ENCODE results near the gene UQCRH.
"Not testable (repeated sequence)": the region's sequence is repeated elsewhere in the genome, so short reads cannot be mapped to it uniquely, and the experiment has no call there.

Gene UQCRH

GRCh38 chr1:46334030-46334384, 30.5 kb downstream of the UQCRH start:
- no peak for DNase-seq (ENCODE audit: low spot score)
- TF ChIP-seq CTCF (IDR thresholded peaks at IDR 0.05; ENCODE audit: extremely low read depth, missing control alignments): no peak

- TF ChIP-seq CTCF (IDR thresholded peaks at IDR 0.05; ENCODE audit: extremely low read depth, missing control alignments): no peak
- no peak for DNase-seq (ENCODE audit: low spot score)
These were observed 31.6 kb downstream of the UQCRH start for GRCh38 chr1:46335081-46335480.

- DNase-seq (ENCODE audit: low spot score): not testable (repeated sequence)
These were observed 33.9 kb downstream of the UQCRH start for GRCh38 chr1:46337409-46337808.

GRCh38 chr1:46340404-46341221, 37.1 kb downstream of the UQCRH start, which contains the start of gene NSUN4:
Gene NSUN4 (plus strand): TSS chr1:46340807. CDS start chr1:46340827, 20 bp downstream.
- peak; percentile 74 for DNase-seq (ENCODE audit: low spot score)
- TF ChIP-seq CTCF (IDR thresholded peaks at IDR 0.05; ENCODE audit: extremely low read depth, missing control alignments): peak; percentile 51

- no peak for DNase-seq (ENCODE audit: low spot score)
These were observed 38.0 kb downstream of the UQCRH start for GRCh38 chr1:46341222-46342083.

GRCh38 chr1:46342084-46342656, 38.7 kb downstream of the UQCRH start:
- no peak for TF ChIP-seq CTCF (IDR thresholded peaks at IDR 0.05; ENCODE audit: extremely low read depth, missing control alignments)
- peak; percentile 37 for DNase-seq (ENCODE audit: low spot score)

More at GRCh38 chr1:46341222-46342083, 38.0 kb downstream of the UQCRH start:
- no peak for TF ChIP-seq CTCF (IDR thresholded peaks at IDR 0.05; ENCODE audit: extremely low read depth, missing control alignments)

GRCh38 chr1:46342677-46343350, 39.3 kb downstream of the UQCRH start:
- DNase-seq (ENCODE audit: low spot score): no peak
- no peak for TF ChIP-seq CTCF (IDR thresholded peaks at IDR 0.05; ENCODE audit: extremely low read depth, missing control alignments)

All from GM20000 (cell line).